ENCODE results near the gene ALOX12B. TPM values are rescaled to one million over a fixed set of nuclear protein-coding genes. Genes with fewer than 3 reads are reported as not detected.

Gene ALOX12B
- total and polyA plus RNA-seq, 2 donors (not counting 3 experiments of a cell fraction or from before 2014, with no cell fraction given): not detected

GRCh38 chr17:8133399-8133798 lies 45.9 kb upstream of the ALOX12B start:
- no peak overlapping the region for H3K4me2 ChIP-seq (ENCODE audit: insufficient read depth, low read length)
- TF ChIP-seq, protein P1, sequence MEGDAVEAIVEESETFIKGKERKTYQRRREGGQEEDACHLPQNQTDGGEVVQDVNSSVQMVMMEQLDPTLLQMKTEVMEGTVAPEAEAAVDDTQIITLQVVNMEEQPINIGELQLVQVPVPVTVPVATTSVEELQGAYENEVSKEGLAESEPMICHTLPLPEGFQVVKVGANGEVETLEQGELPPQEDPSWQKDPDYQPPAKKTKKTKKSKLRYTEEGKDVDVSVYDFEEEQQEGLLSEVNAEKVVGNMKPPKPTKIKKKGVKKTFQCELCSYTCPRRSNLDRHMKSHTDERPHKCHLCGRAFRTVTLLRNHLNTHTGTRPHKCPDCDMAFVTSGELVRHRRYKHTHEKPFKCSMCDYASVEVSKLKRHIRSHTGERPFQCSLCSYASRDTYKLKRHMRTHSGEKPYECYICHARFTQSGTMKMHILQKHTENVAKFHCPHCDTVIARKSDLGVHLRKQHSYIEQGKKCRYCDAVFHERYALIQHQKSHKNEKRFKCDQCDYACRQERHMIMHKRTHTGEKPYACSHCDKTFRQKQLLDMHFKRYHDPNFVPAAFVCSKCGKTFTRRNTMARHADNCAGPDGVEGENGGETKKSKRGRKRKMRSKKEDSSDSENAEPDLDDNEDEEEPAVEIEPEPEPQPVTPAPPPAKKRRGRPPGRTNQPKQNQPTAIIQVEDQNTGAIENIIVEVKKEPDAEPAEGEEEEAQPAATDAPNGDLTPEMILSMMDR (IDR thresholded peaks at IDR 0.05; ENCODE audit: extremely low read depth in 1 of 2, insufficient read depth in 1 of 2, low read depth in 1 of 2, low read length in 2 of 2): no peak
- no peak for TF ChIP-seq POLR2AphosphoS5 (IDR thresholded peaks at IDR 0.05; ENCODE audit: insufficient read depth, low read depth, low read length)
- TF ChIP-seq POLR2A (IDR thresholded peaks at IDR 0.05; ENCODE audit: low read depth, low read length): no peak
- TF ChIP-seq, protein P2, sequence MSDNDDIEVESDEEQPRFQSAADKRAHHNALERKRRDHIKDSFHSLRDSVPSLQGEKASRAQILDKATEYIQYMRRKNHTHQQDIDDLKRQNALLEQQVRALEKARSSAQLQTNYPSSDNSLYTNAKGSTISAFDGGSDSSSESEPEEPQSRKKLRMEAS (IDR thresholded peaks at IDR 0.05; ENCODE audit: insufficient read depth, insufficient read length): no peak
- TF ChIP-seq JUN (IDR thresholded peaks at IDR 0.05; ENCODE audit: borderline replicate concordance, insufficient read depth, insufficient read length, low read depth): no peak
- no peak for TF ChIP-seq GATA2 (IDR thresholded peaks at IDR 0.05; ENCODE audit: insufficient read depth, insufficient read length, low read depth, low read length)
- no peak for TF ChIP-seq FOS (IDR thresholded peaks at IDR 0.05; ENCODE audit: borderline replicate concordance, insufficient read depth, low read length)
- TF ChIP-seq EZH2 (IDR thresholded peaks at IDR 0.05; ENCODE audit: borderline replicate concordance, low read depth, low read length, severe bottlenecking): no peak
- DNase-seq (ENCODE audit: low read depth, low spot score) (no peak), FAIRE-seq (no peak)
- no peaks in the 10 kb centered on the region for H3K36me3 ChIP-seq (ENCODE audit: control insufficient read depth in 2 of 2, extremely low read depth in 1 of 2, insufficient read depth in 2 of 2, low read length in 2 of 2)
- dilution Hi-C loops (cut with MboI; ENCODE audit: extremely low pct_ligation_motif_present, low sequenced_read_pairs): no loop called here
- no peaks in the 10 kb centered on the region for H4K20me1 ChIP-seq (replicated peaks; ENCODE audit: control insufficient read depth, extremely low read depth, insufficient read depth, low read length)
- intact Hi-C loops (cut with micrococcal nuclease): no loop called here
- no peak overlapping the region for H2AFZ ChIP-seq (ENCODE audit: low read depth, low read length)
- no peak overlapping the region for H3K27ac ChIP-seq (ENCODE audit: insufficient read depth, low read depth, low read length)
- H3K4me1 ChIP-seq (ENCODE audit: control insufficient read depth, extremely low read depth, insufficient read depth, low read length): peaks cover 9% of the 10 kb centered on the region
- no TSS peak for BruUV-seq (replicated peaks)
- no peaks in the 10 kb centered on the region for H3K79me2 ChIP-seq (ENCODE audit: control insufficient read depth, insufficient read depth, low read length)
- H3K9me3 ChIP-seq (replicated peaks; ENCODE audit: control insufficient read depth, insufficient read depth, low read length): no peaks in the 10 kb centered on the region
- ChIA-PET CTCF (no interaction called here), POLR2A (interaction anchor here (0.7 kb wide), 1 partner anchor 40 kb away, joined by 4 read pairs; no protein-coding TSS in a partner anchor)
- no peak overlapping the region for H3K9ac ChIP-seq (replicated peaks; ENCODE audit: extremely low read depth, insufficient read depth, low read length)
- no peaks in the 10 kb centered on the region for H3K9me1 ChIP-seq (replicated peaks; ENCODE audit: control insufficient read depth, extremely low read depth, insufficient read depth, low read length)
- no peak overlapping the region for H3K4me3 ChIP-seq (replicated peaks in 1 of 3; ENCODE audit: insufficient read depth in 1 of 3, low read depth in 1 of 3, low read length in 3 of 3)
- H3K27me3 ChIP-seq (ENCODE audit: control insufficient read depth in 2 of 2, insufficient read depth in 2 of 2, low read length in 2 of 2): no peaks in the 10 kb centered on the region
